Panc1 (cell line): ENCODE results near the gene COASY.

Experiments used
- CTCF ChIP-seq: fragments of 450-650 bp; IDR thresholded peaks from 2 replicates; pipeline ENCODE4 v1.5.1; 2017; ENCODE audit warnings: mild to moderate bottlenecking
- REST ChIP-seq, 2 experiments: IDR thresholded peaks; 2 replicates each; pipeline ENCODE4 v1.6.1; 2011 to 2012; ENCODE audit warnings: low read depth in 2 of 2, control low read depth in 1 of 2, low read length in 1 of 2, mild to moderate bottlenecking in 1 of 2, moderate library complexity in 1 of 2; ENCODE audit not compliant: insufficient read depth in 1 of 2

GRCh38 chr17:42609182-42609813 lies 47.4 kb downstream of the COASY start, which contains the start of the genes RETREG3 and TUBG1:
- TF ChIP-seq CTCF: no peak
- no peak for TF ChIP-seq REST (IDR thresholded peaks at IDR 0.05; ENCODE audit: insufficient read depth in 1 of 2, low read depth in 2 of 2, low read length in 1 of 2)
